HG03520 (cell line): ENCODE data around the gene PLEKHN1.
"Not testable (repeated sequence)": the region's sequence is repeated elsewhere in the genome, so short reads cannot be mapped to it uniquely, and the experiment has no call there.

ENCODE experiments used
- ATAC-seq: cut with Tn5 transposase; IDR thresholded peaks from one replicate; pipeline ENCODE4 v1.9.1; 2021; ENCODE audit warnings: mild to moderate bottlenecking, moderate library complexity; ENCODE audit not compliant: unreplicated experiment

Gene PLEKHN1

GRCh38 chr1:1005774-1006304 lies 39.6 kb downstream of the PLEKHN1 start:
- no peak for ATAC-seq

- no peak for ATAC-seq
These were observed 40.2 kb downstream of the PLEKHN1 start for GRCh38 chr1:1006305-1007159.

DNA sequence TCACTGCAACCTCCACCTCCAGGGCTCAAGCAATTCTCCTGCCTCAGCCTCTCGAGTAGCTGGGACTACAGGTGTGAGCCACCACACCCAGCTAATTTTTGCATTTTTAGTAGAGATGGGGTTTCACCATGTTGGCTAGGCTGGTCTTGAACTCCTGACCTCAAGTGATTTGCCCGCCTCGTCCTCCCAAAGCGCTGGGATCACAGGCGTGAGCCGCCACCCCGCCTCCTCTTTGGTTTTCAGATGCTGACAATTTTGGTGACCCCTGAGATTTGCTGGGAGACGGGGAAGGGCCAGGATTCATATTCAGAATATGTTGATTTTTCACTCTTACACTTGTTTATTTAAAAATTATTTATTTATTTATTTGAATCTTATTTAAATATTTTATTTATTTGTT lies 43.8 kb downstream of the PLEKHN1 start:
- ATAC-seq = not testable (repeated sequence)

DNA sequence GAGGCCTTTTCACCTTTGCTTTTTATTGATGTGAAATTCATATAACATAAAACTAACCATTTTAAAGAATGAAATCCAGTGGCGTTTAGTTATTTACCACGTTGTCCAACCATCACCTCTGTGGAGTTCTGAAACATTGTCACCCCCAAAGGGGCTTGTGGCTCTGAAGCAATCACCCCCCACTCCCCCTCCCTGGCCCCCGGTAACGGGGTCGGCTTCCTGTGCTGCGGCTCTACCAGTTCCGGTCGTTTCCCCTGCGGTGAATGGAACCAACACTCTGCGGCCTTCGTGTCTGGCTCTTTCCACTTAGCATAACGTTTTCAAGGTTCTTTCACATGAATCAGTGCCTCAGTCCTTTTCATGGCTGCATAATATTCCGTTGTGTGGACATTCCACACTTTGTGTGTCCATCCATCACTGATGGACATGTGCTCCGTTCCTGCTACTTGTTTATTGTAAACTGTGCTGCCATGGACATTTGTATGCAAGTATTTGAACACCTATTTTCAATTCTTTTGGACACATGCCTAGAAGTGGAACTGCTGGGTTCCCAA lies 45.2 kb downstream of the PLEKHN1 start:
- no peak for ATAC-seq

- ATAC-seq = not testable (repeated sequence)
These were observed 46.4 kb downstream of the PLEKHN1 start for GRCh38 chr1:1012736-1013104.

DNA sequence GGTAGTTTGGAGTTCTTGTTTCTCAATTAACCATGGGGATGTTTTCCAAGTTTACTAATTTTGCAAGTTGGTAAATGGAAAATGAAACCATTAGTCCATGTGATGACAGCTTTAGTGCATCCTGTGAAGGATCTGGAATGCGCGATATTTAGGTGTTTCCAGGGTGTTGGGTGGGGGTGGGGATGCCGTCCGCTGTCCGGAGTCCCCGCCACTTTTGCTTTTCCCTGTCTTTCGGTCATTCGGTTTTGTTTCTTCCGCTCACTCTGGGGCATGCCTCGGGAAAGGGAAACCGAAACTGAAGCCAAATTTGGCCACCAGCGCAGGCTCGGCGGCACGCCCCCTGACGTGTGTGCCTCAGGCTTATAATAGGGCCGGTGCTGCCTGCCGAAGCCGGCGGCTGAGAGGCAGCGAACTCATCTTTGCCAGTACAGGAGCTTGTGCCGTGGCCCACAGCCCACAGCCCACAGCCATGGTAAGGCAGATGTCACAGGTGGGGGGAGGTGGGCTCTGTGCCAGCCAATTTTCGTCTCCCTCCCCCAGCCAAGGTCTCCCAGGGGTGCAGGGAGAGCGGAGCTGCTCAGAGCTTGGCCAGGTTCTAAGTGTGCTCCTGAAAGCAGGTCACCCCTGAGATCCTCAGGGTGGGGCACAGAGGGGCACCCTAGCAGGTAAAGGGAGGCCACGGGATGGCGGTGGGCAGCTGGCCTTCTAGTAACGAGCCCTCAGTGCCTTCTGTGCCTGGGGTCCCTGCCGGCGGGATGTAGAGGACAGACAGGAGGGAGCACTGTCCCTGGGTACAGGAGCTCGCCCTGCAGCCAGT lies 47.0 kb downstream of the PLEKHN1 start, which contains the start of gene ISG15:
TSS of gene ISG15 (plus strand) at position 393 of the 817 bp plus-strand sequence. CDS start at position 470, 77 bp downstream.
- ATAC-seq = peak; percentile 78

DNA sequence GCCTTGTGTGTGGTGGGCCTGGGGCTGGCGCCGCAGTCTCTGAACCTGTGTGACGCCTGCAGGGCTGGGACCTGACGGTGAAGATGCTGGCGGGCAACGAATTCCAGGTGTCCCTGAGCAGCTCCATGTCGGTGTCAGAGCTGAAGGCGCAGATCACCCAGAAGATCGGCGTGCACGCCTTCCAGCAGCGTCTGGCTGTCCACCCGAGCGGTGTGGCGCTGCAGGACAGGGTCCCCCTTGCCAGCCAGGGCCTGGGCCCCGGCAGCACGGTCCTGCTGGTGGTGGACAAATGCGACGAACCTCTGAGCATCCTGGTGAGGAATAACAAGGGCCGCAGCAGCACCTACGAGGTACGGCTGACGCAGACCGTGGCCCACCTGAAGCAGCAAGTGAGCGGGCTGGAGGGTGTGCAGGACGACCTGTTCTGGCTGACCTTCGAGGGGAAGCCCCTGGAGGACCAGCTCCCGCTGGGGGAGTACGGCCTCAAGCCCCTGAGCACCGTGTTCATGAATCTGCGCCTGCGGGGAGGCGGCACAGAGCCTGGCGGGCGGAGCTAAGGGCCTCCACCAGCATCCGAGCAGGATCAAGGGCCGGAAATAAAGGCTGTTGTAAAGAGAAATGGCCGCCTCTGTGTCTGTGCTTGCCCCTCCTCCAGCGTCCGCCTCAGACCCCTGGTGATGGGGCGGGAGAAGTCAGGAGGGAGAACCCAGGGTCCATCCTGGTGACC lies 47.8 kb downstream of the PLEKHN1 start:
- ATAC-seq = no peak

GRCh38 chr1:1014799-1015681 lies 48.8 kb downstream of the PLEKHN1 start:
- ATAC-seq = no peak

GRCh38 chr1:1017397-1018320 lies 51.4 kb downstream of the PLEKHN1 start:
- not testable (repeated sequence) for ATAC-seq

GRCh38 chr1:1018321-1018685 lies 52.0 kb downstream of the PLEKHN1 start:
- not testable (repeated sequence) for ATAC-seq

DNA sequence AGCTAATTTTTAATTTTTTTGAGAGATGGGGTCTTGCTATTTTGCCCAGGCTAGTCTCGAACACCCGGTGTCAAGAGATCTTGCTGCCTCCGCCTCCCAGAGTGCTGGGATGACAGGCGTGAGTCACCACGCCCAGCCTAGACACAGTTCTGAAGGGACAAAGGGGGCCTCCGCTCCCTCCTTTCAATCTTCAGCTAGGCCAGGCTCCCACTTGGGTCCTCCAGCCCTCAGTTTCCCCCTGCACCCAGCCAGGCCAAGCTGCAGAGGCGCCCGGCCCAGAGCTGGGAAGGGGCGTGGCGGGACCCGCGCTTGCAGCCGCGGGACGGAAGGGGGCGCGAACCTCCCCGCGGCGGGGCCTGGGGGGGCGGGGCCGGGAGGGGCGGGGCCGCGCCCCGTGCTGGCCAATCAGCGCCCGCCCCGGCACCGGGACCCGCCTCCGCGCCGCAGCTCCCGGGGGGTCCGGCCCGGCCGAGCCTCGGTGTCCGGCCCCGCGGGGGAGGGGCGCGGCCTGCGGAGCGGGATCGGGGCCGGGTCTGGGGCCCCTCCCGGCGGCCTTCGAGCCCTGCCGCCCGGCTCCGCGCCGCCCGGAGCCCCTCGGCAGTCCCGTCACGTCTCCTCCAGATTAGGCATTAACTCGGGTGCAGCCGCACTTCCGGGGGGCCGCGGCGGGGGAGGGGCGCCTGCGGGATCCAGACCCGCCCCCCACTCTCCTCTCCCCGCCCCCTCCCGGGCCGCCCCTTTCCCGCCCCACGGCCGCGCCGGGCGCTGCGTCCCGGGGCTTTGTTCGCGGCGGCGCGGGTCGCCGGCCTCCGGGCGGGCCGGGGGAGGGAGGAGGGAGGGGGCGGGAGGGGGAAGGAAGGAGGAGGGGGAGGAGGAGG lies 53.1 kb downstream of the PLEKHN1 start:
- ATAC-seq = peak; percentile 64

- peak; percentile 31 for ATAC-seq
These were observed 53.7 kb downstream of the PLEKHN1 start, which contains the start of gene AGRN for GRCh38 chr1:1020000-1020404. AGRN (plus strand) TSS chr1:1020120; CDS start chr1:1020173, 53 bp downstream.

- ATAC-seq = peak; percentile 5
These were observed 54.2 kb downstream of the PLEKHN1 start for GRCh38 chr1:1020415-1021009.

GRCh38 chr1:1021010-1021919 lies 55.0 kb downstream of the PLEKHN1 start:
- ATAC-seq = no peak

DNA sequence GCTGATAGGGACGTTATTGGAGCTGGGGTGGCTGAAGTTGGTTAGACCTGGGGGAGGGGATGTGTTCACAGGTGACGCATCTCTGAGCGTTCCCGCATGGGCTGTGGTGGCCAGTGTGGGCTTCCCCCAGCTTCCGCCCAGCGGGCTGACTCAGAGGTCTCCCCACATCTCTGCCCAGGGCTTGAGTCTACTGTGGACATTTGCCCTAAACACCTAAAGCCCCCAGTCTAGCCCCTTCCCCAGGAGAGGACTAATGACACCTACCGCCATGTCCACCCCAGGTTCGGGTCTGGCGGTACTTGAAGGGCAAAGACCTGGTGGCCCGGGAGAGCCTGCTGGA lies 55.6 kb downstream of the PLEKHN1 start:
- no peak for ATAC-seq
